Suprapubic skin (tissue), 4 donors: ENCODE data around the gene GJC1.

Source experiments
- CTCF ChIP-seq, 2 donors: fragments of 200-600 bp in 1 of 2; fragments of 450-650 bp in 1 of 2; sonication (generic) in 1 of 2; IDR thresholded peaks; one replicate each; pipeline ENCODE4 v1.5.1; 2016 to 2019; ENCODE audit warnings: antibody characterized with exemption in 2 of 2, mild to moderate bottlenecking in 1 of 2, moderate library complexity in 1 of 2
- EP300 ChIP-seq: sonication (generic); formaldehyde crosslinking; IDR thresholded peaks from one replicate; pipeline ENCODE4 v1.6.1; 2017; ENCODE audit warnings: antibody characterized with exemption
- POLR2A ChIP-seq, 2 donors: fragments of 450-650 bp; IDR thresholded peaks; one replicate each; pipeline ENCODE4 v1.6.1; 2017; ENCODE audit warnings: antibody characterized with exemption in 2 of 2, mild to moderate bottlenecking in 2 of 2, moderate library complexity in 2 of 2
- POLR2AphosphoS5 ChIP-seq, 3 donors: sonication (generic); formaldehyde crosslinking; IDR thresholded peaks; one replicate each; pipeline ENCODE4 v1.6.1; 2017; ENCODE audit warnings: antibody characterized with exemption in 3 of 3

- TF ChIP-seq CTCF (IDR thresholded peaks at IDR 0.05): no peak
- TF ChIP-seq EP300: no peak
- no peak for TF ChIP-seq POLR2AphosphoS5 (IDR thresholded peaks at IDR 0.05)
- TF ChIP-seq POLR2A (IDR thresholded peaks at IDR 0.05): no peak
These were observed 537 bp upstream of the GJC1 start for GRCh38 chr17:44830359-44831288.
